ENCODE results near the gene RBPJL. TPM values are rescaled to one million over a fixed set of nuclear protein-coding genes. Genes with fewer than 3 reads are reported as not detected.
"Not testable (repeated sequence)": the region's sequence is repeated elsewhere in the genome, so short reads cannot be mapped to it uniquely, and the experiment has no call there.

Gene RBPJL
- total and polyA plus RNA-seq, 8 donors = 2.2 to 10.4 (median 3.4) TPM; not detected in 4

DNA sequence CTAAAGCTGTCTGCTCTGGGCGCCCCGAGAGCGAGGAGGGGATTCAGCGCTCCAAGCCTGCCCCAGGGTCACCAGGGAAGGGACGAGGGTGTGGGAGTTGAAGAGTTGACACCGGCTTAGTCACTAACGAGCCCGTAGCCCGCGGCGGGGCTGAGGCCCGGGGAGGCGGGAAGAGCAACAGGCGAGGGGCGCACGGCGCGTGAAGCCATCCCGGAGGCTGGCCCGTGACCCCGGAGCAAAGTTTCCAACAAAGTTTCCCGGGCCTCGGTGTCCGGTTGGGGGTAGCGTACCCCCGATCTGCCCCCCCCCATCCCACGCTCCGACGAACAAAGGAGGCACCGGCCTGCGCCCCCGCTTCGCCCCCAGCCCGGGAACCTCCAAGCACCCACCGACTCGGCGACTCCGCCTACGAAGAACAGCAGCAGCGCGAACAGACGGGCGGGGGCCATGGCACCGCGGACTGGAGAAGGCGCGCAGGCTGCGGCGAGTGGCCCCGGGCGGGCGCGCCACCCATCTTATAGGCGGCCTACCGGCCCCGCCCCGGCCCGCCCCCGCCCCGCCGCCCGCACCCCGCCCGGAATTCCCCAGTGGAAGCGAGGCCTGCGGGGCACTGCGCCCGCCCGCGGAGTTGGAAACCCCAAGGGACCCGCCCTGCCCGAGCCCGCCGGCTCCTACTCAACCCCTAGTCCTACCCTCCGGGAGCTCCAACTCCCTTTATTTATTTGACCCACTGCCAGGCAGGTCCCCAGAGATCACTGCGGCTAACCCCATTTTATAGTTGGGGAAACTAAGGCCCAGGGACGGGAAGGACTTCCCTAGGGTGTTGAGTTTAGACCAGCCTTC is 41.5 kb downstream of the RBPJL start, which contains the start of gene SDC4:
Gene SDC4 (minus strand): TSS at position 489 of the 843 bp plus-strand sequence. CDS start 40 bp downstream, at position 449.
- Histone ChIP-seq H3K9me3 (no peaks in the 10 kb centered on the region), H3K4me3 (peak within 1 kb of the TSS; percentile 68 to 74 (median 70)), H3K36me3 (no peaks in the 10 kb centered on the region), H3K27me3 (peaks cover 0 to 7% (median 0%) of the 10 kb centered on the region in 3 donors), H3K27ac (peak within 1 kb of the TSS; percentile 91 to 97 (median 95)), H3K4me1 (peaks cover 38 to 57% (median 44%) of the 10 kb centered on the region in 4 donors)
- WGBS, 5 donors = 1 to 5% (median 1%) methylated on average over 15 to 77 of the region's 77 CpGs
- TF ChIP-seq POLR2A (IDR thresholded peaks at IDR 0.05) (peak in 2 of 4 donors; percentile 70 to 88), EP300 (IDR thresholded peaks at IDR 0.05) (no peak), CTCF (IDR thresholded peaks at IDR 0.05) (no peak), POLR2AphosphoS5 (IDR thresholded peaks at IDR 0.05) (peak; percentile 38 to 100 (median 99))
- intact Hi-C loops (cut with DNase I; ENCODE audit: low total_unique reads) = no loop called here
- DNase-seq = peak; percentile 80 to 85

GRCh38 chr20:45350217-45350616 is 43.6 kb downstream of the RBPJL start:
- 20 to 41% (median 32%) methylated on average over 1 of the region's 1 CpG for WGBS, 5 donors
- Histone ChIP-seq H3K4me3 (no peak overlapping the region), H3K27ac (peak overlapping the region in 1 of 5 donors; percentile 95), H3K27me3 (peaks cover 0 to 7% (median 0%) of the 10 kb centered on the region in 3 donors), H3K4me1 (peaks cover 18 to 43% (median 25%) of the 10 kb centered on the region in 4 donors), H3K36me3 (no peaks in the 10 kb centered on the region), H3K9me3 (no peaks in the 10 kb centered on the region)
- TF ChIP-seq POLR2AphosphoS5 (IDR thresholded peaks at IDR 0.05) (no peak), POLR2A (IDR thresholded peaks at IDR 0.05) (no peak)
- intact Hi-C loops (cut with DNase I; ENCODE audit: low total_unique reads) = no loop called here
- no peak for DNase-seq

DNA sequence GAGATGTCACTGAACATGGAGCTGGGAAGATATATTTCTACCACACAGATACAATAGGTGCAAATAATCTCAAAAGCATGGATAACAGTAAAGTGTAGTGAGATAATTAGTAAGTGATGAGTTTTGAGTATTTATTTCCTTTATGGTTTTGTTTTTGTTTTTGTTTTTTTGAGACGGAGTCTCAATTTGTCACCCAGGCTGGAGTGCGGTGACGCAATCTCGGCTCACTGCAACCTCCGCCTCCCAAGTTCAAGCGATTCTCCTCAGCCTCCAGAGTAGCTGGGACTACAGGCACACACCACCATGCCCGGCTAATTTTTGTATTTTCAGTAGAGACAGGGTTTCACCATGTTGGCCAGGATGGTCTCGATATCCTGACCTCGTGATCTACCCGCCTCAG is 44.2 kb downstream of the RBPJL start:
- 92 to 97% (median 95%) methylated on average over 10 of the region's 10 CpGs for WGBS, 5 donors
- intact Hi-C loops (cut with DNase I; ENCODE audit: low total_unique reads); H3K27me3 ChIP-seq; DNase-seq; H3K36me3 ChIP-seq; H3K9me3 ChIP-seq; H3K27ac ChIP-seq; H3K4me3 ChIP-seq: not testable (repeated sequence)
- H3K4me1 ChIP-seq = peaks cover 15 to 37% (median 21%) of the 10 kb centered on the region in 4 donors

- TF ChIP-seq POLR2AphosphoS5 (IDR thresholded peaks at IDR 0.05) = no peak
- no peak for TF ChIP-seq EP300 (IDR thresholded peaks at IDR 0.05)
- no peak for TF ChIP-seq POLR2A (IDR thresholded peaks at IDR 0.05)
- TF ChIP-seq CTCF (IDR thresholded peaks at IDR 0.05) = no peak
- Histone ChIP-seq H3K4me1 (peaks cover 4 to 28% (median 18%) of the 10 kb centered on the region in 4 donors), H3K36me3 (no peaks in the 10 kb centered on the region), H3K27ac (no peak overlapping the region), H3K9me3 (no peaks in the 10 kb centered on the region), H3K4me3 (no peak overlapping the region), H3K27me3 (peaks cover 0 to 3% (median 0%) of the 10 kb centered on the region in 3 donors)
- DNase-seq = no peak
- intact Hi-C loops (cut with DNase I; ENCODE audit: low total_unique reads) = no loop called here
- 86 to 91% (median 89%) methylated on average over 3 of the region's 3 CpGs for WGBS, 5 donors
These were observed 46.1 kb downstream of the RBPJL start for GRCh38 chr20:45352729-45353128.

GRCh38 chr20:45353746-45354145 is 47.1 kb downstream of the RBPJL start:
- no peak for TF ChIP-seq CTCF (IDR thresholded peaks at IDR 0.05)
- TF ChIP-seq POLR2AphosphoS5 (IDR thresholded peaks at IDR 0.05) = no peak
- TF ChIP-seq EP300 (IDR thresholded peaks at IDR 0.05) = no peak
- no peak for TF ChIP-seq POLR2A (IDR thresholded peaks at IDR 0.05)
- Histone ChIP-seq H3K36me3 (no peaks in the 10 kb centered on the region), H3K27ac (peak overlapping the region in 2 of 5 donors; percentile 61 to 95), H3K9me3 (no peaks in the 10 kb centered on the region), H3K4me3 (no peak overlapping the region), H3K4me1 (peaks cover 13 to 34% (median 23%) of the 10 kb centered on the region in 4 donors), H3K27me3 (no peaks in the 10 kb centered on the region)
- no peak for DNase-seq
- intact Hi-C loops (cut with DNase I; ENCODE audit: low total_unique reads) = no loop called here
- 81 to 100% (median 91%) methylated on average over 1 of the region's 1 CpG for WGBS, 5 donors

Measured in stomach (tissue), 9 donors.